ENCODE data around the gene MTG2. TPM values are rescaled to one million over a fixed set of nuclear protein-coding genes. Genes with fewer than 3 reads are reported as not detected.

MTG2 gene
- polyA plus RNA-seq, 1 donor (not counting 4 experiments of a cell fraction or from before 2014, with no cell fraction given) = 24.7 TPM

DNA sequence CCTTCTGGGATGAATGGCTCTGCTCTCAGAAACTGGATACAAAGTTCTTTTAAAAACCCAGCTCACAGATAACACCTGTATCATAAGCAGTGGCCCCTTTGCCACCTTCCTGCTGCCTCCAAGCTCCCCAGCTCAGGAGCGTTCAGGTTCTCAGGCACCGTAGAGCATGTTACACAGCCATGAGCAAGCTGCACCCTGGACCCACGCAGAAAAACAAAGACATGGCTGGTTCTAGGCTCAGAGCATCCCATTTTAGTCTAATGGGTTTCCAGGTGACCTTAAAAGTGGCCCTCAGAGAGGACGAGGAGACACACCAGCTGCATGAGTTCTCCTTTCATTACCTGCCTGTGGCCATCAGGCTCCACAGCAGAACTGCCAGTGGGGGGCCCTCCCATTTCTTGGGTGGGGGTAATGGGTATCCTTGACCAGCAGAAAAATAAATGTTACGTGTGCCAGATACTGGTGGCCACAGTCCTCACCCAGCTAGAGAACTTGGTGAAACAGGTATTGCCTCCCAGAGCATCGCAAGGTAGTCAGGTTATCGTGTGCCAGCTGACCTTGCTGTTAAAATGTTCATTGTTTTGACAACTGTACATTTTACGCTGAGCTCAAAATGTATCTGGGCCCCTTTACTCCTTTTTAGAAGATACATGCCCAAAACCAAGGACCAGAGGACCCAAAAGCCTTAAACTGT, 47.1 kb upstream of the MTG2 start:
- no peak for FAIRE-seq
- no peak overlapping the region for H3K27ac ChIP-seq (ENCODE audit: control insufficient read depth, insufficient read depth, low read length)
- no peaks in the 10 kb centered on the region for H3K27me3 ChIP-seq (ENCODE audit: control insufficient read depth, extremely low read depth, insufficient read depth, low read length)
- peaks cover 16% of the 10 kb centered on the region for H4K20me1 ChIP-seq (ENCODE audit: control insufficient read depth, extremely low read depth, insufficient read depth, low read length)
- peaks cover 50 to 72% of the 10 kb centered on the region in 2 experiments for H3K36me3 ChIP-seq (ENCODE audit: control insufficient read depth in 2 of 2, extremely low read depth in 1 of 2, insufficient read depth in 2 of 2, low read length in 2 of 2)
- H3K4me3 ChIP-seq (ENCODE audit: control insufficient read depth in 2 of 3, extremely low read depth in 1 of 3, insufficient read depth in 2 of 3, low read depth in 1 of 3, low read length in 3 of 3) = no peak overlapping the region
- no peaks in the 10 kb centered on the region for H3K4me1 ChIP-seq (ENCODE audit: control insufficient read depth, extremely low read depth, insufficient read depth, low read length)
- DNase-seq (ENCODE audit: low read depth, low spot score) = no peak
- no peaks in the 10 kb centered on the region for H3K9me1 ChIP-seq (ENCODE audit: control insufficient read depth, extremely low read depth, insufficient read depth, low read length)
- H3K4me2 ChIP-seq (ENCODE audit: control insufficient read depth, extremely low read depth, insufficient read depth, low read depth, low read length) = no peak overlapping the region
- peaks cover 22% of the 10 kb centered on the region for H3K79me2 ChIP-seq (ENCODE audit: control insufficient read depth, insufficient read depth, low read length)
- TF ChIP-seq, protein P1, sequence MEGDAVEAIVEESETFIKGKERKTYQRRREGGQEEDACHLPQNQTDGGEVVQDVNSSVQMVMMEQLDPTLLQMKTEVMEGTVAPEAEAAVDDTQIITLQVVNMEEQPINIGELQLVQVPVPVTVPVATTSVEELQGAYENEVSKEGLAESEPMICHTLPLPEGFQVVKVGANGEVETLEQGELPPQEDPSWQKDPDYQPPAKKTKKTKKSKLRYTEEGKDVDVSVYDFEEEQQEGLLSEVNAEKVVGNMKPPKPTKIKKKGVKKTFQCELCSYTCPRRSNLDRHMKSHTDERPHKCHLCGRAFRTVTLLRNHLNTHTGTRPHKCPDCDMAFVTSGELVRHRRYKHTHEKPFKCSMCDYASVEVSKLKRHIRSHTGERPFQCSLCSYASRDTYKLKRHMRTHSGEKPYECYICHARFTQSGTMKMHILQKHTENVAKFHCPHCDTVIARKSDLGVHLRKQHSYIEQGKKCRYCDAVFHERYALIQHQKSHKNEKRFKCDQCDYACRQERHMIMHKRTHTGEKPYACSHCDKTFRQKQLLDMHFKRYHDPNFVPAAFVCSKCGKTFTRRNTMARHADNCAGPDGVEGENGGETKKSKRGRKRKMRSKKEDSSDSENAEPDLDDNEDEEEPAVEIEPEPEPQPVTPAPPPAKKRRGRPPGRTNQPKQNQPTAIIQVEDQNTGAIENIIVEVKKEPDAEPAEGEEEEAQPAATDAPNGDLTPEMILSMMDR (optimal IDR thresholded peaks at IDR 0.05 in 1 of 3, IDR thresholded peaks at IDR 0.05 in 1 of 3, conservative IDR thresholded peaks at IDR 0.05 in 1 of 3; ENCODE audit: extremely low read depth in 1 of 3, insufficient read depth in 2 of 3, low read length in 3 of 3) = no peak
- TF ChIP-seq EZH2 (IDR thresholded peaks at IDR 0.05; ENCODE audit: low read length) = no peak
- no peak overlapping the region for H2AFZ ChIP-seq (ENCODE audit: control insufficient read depth, low read length)
- no peaks in the 10 kb centered on the region for H3K9me3 ChIP-seq (ENCODE audit: control insufficient read depth, low read depth, low read length)
- H3K9ac ChIP-seq (ENCODE audit: control insufficient read depth, extremely low read depth, insufficient read depth, low read length) = no peak overlapping the region
- dilution Hi-C loops (cut with MboI; ENCODE audit: extremely low pct_ligation_motif_present, low sequenced_read_pairs) = no loop called here

DNA sequence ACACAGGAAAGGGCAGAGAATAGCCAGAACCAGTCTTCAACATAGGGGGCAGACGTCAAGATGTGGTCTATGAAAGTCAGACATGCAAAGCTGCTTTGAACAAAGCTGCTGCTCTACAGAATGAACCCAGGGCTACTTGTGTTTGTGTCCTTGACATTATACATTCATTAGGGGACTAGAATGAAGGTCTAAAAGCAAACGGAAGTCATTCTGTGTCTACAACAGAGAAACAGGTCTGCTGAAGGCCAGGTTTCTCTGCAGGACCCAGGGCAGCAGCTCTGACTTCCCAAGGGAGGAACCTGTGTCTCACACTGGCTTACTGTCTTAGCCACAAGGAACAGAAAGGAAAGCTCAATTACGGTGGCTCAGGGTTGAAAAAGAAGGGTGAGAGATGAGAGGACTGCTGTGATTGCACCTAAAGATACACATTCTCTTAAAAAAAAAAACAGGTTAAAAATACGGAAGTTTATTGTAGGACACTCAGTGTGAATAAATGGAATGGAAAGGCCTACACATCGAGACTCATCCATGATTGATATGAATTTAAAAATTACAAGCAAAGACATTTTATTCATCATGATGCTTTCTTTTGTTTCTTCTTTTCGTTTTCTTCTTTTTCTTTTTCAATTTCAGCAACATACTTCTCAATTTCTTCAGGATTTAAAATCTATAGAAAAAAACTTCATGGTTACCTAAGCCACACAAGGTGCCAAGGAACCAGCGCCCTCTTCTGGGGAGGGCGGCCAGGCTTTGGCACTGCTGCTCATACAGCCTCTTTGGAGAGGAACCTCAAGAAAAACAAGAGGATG, 46.3 kb upstream of the MTG2 start:
- Histone ChIP-seq H4K20me1 (ENCODE audit: control insufficient read depth, extremely low read depth, insufficient read depth, low read length) (peaks cover 21% of the 10 kb centered on the region), H3K4me1 (ENCODE audit: control insufficient read depth, extremely low read depth, insufficient read depth, low read length) (peaks cover 6% of the 10 kb centered on the region)

More for the DNA sequence above, 46.3 kb upstream of the MTG2 start:
- dilution Hi-C loops (cut with MboI; ENCODE audit: extremely low pct_ligation_motif_present, low sequenced_read_pairs) = no loop called here
- Histone ChIP-seq H3K4me3 (ENCODE audit: control insufficient read depth in 2 of 3, extremely low read depth in 1 of 3, insufficient read depth in 2 of 3, low read depth in 1 of 3, low read length in 3 of 3) (no peak overlapping the region), H3K27me3 (ENCODE audit: control insufficient read depth, extremely low read depth, insufficient read depth, low read length) (no peaks in the 10 kb centered on the region), H3K9me1 (ENCODE audit: control insufficient read depth, extremely low read depth, insufficient read depth, low read length) (peaks cover 5% of the 10 kb centered on the region), H3K9ac (ENCODE audit: control insufficient read depth, extremely low read depth, insufficient read depth, low read length) (no peak overlapping the region), H3K27ac (ENCODE audit: control insufficient read depth, insufficient read depth, low read length) (no peak overlapping the region), H3K9me3 (ENCODE audit: control insufficient read depth, low read depth, low read length) (no peaks in the 10 kb centered on the region), H2AFZ (ENCODE audit: control insufficient read depth, low read length) (no peak overlapping the region), H3K4me2 (ENCODE audit: control insufficient read depth, extremely low read depth, insufficient read depth, low read depth, low read length) (no peak overlapping the region), H3K36me3 (ENCODE audit: control insufficient read depth in 2 of 2, extremely low read depth in 1 of 2, insufficient read depth in 2 of 2, low read length in 2 of 2) (peaks cover 45 to 69% of the 10 kb centered on the region in 2 experiments), H3K79me2 (ENCODE audit: control insufficient read depth, insufficient read depth, low read length) (peaks cover 30% of the 10 kb centered on the region)
- FAIRE-seq = no peak
- no peak for DNase-seq (ENCODE audit: low read depth, low spot score)
- TF ChIP-seq, protein P1 (optimal IDR thresholded peaks at IDR 0.05 in 1 of 3, IDR thresholded peaks at IDR 0.05 in 1 of 3, conservative IDR thresholded peaks at IDR 0.05 in 1 of 3; ENCODE audit: extremely low read depth in 1 of 3, insufficient read depth in 2 of 3, low read length in 3 of 3) = peak; percentile 75 to 87 (median 76)
- no peak for TF ChIP-seq EZH2 (IDR thresholded peaks at IDR 0.05; ENCODE audit: low read length)

Data from keratinocyte (primary cell).